Duodenal mucosa (tissue), 2 donors: ENCODE measurements around the gene ZBP1.
A peak's percentile ranks its signal among the peaks of the same experiment; 100 is the strongest.

Experiments used
- H3K27ac ChIP-seq: one replicate; pipeline ENCODE4 v1.7.0; 2013; ENCODE audit warnings: low read depth, low read length
- H3K27me3 ChIP-seq, 2 donors: one replicate each; pipeline ENCODE4 v1.7.0; 2013; ENCODE audit warnings: low read length in 2 of 2, control low read depth in 1 of 2; ENCODE audit not compliant: insufficient read depth in 2 of 2, control insufficient read depth in 1 of 2
- H3K36me3 ChIP-seq, 2 donors: one replicate each; pipeline ENCODE4 v1.7.0; 2013; ENCODE audit warnings: low read length in 2 of 2, control low read depth in 1 of 2; ENCODE audit not compliant: insufficient read depth in 2 of 2, control insufficient read depth in 1 of 2
- H3K4me1 ChIP-seq, 2 donors: one replicate each; pipeline ENCODE4 v1.7.0; 2013; ENCODE audit warnings: low read length in 2 of 2, control low read depth in 1 of 2; ENCODE audit not compliant: insufficient read depth in 2 of 2, control insufficient read depth in 1 of 2
- H3K4me3 ChIP-seq, 2 donors: one replicate each; pipeline ENCODE4 v1.7.0; 2013; ENCODE audit warnings: low read length in 2 of 2, low read depth in 1 of 2
- H3K9ac ChIP-seq, 2 donors: one replicate each; pipeline ENCODE4 v1.7.0; 2013; ENCODE audit warnings: low read length in 2 of 2, low read depth in 1 of 2
- H3K9me3 ChIP-seq, 2 donors: one replicate each; pipeline ENCODE4 v1.7.0; 2013; ENCODE audit warnings: low read length in 2 of 2, control low read depth in 1 of 2; ENCODE audit not compliant: control insufficient read depth in 1 of 2

Gene ZBP1

DNA sequence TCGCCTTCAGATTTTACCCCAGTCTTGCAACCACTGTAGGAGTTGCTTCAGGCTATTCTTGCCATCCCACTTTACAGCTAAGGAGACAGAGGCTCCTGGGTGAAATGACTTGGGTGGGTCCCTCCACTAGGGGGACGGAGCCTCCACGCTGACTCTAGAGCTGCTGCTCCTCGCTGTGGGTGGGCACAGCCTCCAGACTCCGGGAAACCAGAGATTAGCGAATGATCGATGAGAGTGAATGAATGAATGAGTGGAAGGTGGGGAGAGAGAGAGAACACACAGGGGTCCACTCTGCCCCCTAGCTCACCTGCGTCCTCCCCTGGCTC lies 10.4 kb downstream of the ZBP1 start:
- Histone ChIP-seq H3K36me3 (peaks cover 5 to 21% of the 10 kb centered on the region in 2 donors), H3K4me1 (peaks cover 4 to 5% of the 10 kb centered on the region in 2 donors), H3K9me3 (no peaks in the 10 kb centered on the region), H3K27me3 (no peaks in the 10 kb centered on the region), H3K4me3 (no peak overlapping the region), H3K9ac (no peak overlapping the region), H3K27ac (no peak overlapping the region)

DNA sequence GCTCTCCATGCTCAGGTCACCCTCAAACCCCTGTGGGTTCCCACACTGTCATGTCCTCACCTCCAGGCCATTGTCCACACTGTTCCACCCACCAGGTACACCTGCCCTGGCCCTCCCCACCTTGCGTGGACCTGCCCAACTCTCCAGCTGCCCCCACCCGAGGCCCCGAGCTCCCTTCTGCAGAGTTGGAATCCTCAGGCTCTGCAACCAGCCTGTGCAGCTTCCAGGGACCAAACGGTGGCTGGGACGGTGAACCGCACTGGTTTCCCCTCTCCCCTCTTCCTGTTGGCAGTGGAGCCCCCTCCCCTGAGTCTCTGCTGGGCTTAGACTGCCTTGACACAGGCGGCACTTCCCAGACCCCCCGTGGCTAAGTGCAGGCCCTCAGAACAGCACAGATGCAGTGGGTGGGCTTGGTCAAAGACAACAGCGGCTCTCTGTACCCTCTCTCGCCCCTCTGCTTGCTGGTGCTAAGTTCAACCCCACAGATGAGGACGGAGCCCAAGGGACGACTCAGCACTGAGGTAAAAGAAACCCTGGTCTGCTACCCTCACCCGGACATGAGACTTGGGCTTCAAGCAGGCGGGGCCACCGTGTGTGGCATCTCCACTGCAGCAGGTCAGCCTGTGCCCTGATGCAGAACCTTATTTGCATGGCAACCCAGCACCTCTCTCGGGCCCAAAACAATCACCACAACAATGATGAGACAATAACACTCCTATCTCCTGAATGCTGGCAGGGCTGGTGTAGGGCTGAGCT lies 11.0 kb downstream of the ZBP1 start:
- Histone ChIP-seq H3K9ac (no peak overlapping the region), H3K4me1 (peaks cover 10 to 11% of the 10 kb centered on the region in 2 donors), H3K27me3 (no peaks in the 10 kb centered on the region), H3K36me3 (peaks cover under 1 to 16% of the 10 kb centered on the region in 2 donors), H3K4me3 (no peak overlapping the region), H3K27ac (no peak overlapping the region), H3K9me3 (no peaks in the 10 kb centered on the region)

DNA sequence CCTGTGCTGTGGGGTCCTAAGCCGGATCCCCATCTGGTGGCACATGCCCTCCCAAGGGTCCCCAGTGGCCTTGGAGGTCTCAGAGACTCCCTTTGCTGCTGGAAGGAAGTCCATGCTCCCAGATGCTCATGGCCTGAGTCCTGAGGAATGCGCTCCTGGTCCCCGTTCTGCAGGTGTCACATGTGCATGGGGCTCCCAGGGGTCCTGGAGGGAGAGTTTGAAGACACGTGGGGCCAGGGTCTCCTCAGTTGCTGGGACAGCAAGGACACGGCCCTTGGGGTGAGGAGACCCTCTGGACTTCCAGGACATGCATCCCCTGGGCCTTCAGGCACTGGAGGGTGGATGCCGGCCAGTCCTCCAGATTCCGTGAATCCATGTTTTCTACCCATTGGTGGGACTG lies 11.7 kb downstream of the ZBP1 start:
- Histone ChIP-seq H3K9ac (no peak overlapping the region), H3K27me3 (no peaks in the 10 kb centered on the region), H3K9me3 (no peaks in the 10 kb centered on the region), H3K4me3 (no peak overlapping the region), H3K27ac (no peak overlapping the region), H3K4me1 (peaks cover 12 to 14% of the 10 kb centered on the region in 2 donors), H3K36me3 (peaks cover 0 to 15% of the 10 kb centered on the region in 2 donors)

DNA sequence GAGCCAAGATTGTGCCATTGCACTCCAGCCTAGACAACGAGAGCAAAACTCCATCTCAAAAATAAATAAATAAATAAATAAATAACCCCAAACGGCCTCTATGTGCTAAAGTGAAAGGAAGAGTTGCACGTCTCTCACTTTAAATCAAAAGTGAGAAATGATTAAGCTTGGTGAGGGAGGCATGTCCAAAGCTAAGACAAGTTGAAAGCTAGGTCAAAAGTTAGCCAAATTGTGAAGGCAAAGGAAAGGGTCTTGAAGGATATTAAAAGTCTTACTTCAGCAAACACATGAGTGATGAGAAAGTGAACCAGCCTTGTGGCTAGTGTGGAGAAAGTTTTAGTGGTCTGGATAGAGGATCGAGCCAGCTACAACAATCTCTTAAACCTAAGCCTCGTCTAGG lies 14.3 kb downstream of the ZBP1 start:
- no peaks in the 10 kb centered on the region for H3K9me3 ChIP-seq
- no peak overlapping the region for H3K9ac ChIP-seq
- H3K27me3 ChIP-seq: no peaks in the 10 kb centered on the region

DNA sequence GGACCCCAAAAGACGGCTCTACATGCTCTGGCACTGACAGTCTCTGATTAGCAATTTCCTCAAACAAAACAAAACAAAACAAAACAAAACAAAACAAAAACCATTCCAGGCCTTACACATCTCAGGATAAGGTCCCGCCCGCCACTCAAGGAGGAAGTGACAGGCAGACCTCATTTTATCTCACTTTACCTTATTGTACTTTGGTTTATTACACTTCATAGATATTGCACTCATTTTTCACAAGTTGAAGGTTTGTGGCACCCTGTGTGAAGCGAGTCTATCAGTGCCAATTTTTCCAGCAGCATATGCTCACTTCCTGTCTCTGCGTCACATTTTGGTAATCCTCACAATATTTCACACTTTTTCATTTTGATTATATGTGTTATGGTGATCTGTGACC lies 15.2 kb downstream of the ZBP1 start:
- H3K36me3 ChIP-seq: peaks cover 0 to 5% of the 10 kb centered on the region in 2 donors
- H3K4me1 ChIP-seq: peaks cover 17 to 19% of the 10 kb centered on the region in 2 donors
- H3K27ac ChIP-seq: peak overlapping the region; percentile 43
- H3K9me3 ChIP-seq: no peaks in the 10 kb centered on the region
- no peak overlapping the region for H3K9ac ChIP-seq
- H3K27me3 ChIP-seq: no peaks in the 10 kb centered on the region
- no peak overlapping the region for H3K4me3 ChIP-seq

More for the DNA sequence above, 14.3 kb downstream of the ZBP1 start:
- H3K27ac ChIP-seq: no peak overlapping the region
- peaks cover 11 to 19% of the 10 kb centered on the region in 2 donors for H3K4me1 ChIP-seq
- no peak overlapping the region for H3K4me3 ChIP-seq
- H3K36me3 ChIP-seq: peaks cover 0 to 9% of the 10 kb centered on the region in 2 donors

DNA sequence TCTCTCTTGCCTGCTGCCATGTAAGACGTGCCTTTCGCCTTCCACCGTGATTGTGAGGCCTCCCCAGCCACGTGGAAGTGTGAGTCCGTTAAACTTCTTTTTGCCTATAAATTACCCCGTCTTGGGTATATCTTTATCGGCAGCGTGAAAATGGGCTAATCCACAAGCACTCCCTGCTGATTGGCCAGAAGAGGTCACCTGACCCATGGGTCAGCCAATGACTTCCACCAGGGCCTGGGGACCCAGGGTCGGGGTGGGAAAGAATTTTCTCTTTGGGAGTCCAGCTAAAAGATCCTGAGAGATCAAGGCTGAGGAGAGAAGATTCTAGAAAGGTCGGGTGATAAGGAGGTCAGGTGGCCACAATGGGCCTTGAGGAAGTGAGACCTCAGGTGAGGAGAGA lies 17.1 kb downstream of the ZBP1 start:
- H3K27me3 ChIP-seq: no peaks in the 10 kb centered on the region
- H3K4me3 ChIP-seq: no peak overlapping the region
- no peaks in the 10 kb centered on the region for H3K9me3 ChIP-seq
- H3K4me1 ChIP-seq: peaks cover 17 to 19% of the 10 kb centered on the region in 2 donors
- H3K9ac ChIP-seq: no peak overlapping the region
- no peaks in the 10 kb centered on the region for H3K36me3 ChIP-seq
- no peak overlapping the region for H3K27ac ChIP-seq

DNA sequence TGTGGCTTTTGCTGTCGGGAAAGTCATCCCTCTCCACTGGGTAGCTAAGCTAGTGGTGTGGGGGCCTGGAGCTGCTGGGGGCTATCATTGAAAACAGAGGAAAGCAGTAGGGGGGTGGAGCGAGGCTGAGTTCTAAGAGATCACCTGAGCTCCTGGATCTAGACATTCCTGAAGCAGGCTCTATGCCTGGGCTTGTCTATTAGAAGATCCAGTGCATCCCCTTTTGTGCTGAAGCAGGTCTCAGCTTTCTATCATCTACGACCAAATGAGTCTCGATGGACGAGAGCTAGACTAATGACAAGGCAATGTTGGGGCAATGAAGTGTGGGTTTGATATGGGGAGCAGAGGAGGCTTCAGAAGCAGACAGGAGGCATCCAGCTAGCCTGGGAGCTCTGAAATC lies 18.5 kb downstream of the ZBP1 start:
- Histone ChIP-seq H3K9ac (no peak overlapping the region), H3K4me3 (no peak overlapping the region), H3K27me3 (no peaks in the 10 kb centered on the region), H3K4me1 (peaks cover 17 to 19% of the 10 kb centered on the region in 2 donors), H3K36me3 (no peaks in the 10 kb centered on the region), H3K27ac (no peak overlapping the region), H3K9me3 (no peaks in the 10 kb centered on the region)

DNA sequence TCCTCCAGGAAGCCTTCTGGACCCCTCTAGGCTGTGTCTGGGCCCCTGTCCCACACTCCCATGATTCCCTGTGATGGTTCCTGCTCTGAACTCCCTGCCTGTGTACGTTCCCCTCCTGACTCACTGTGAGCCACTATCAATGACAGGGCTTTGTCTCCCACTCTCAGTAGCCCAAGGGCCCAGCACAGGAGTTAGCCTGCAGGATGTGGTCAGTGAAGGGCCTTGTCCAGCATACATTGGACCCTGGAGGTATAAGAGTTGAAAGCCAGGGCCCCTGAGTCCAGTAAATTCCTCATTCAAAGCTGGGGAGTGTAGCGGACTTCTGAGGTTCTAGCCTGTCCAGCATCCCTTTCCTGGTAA lies 19.0 kb downstream of the ZBP1 start:
- Histone ChIP-seq H3K36me3 (no peaks in the 10 kb centered on the region), H3K4me3 (no peak overlapping the region), H3K27ac (no peak overlapping the region), H3K9me3 (no peaks in the 10 kb centered on the region), H3K4me1 (peaks cover 17 to 19% of the 10 kb centered on the region in 2 donors), H3K27me3 (no peaks in the 10 kb centered on the region), H3K9ac (no peak overlapping the region)

DNA sequence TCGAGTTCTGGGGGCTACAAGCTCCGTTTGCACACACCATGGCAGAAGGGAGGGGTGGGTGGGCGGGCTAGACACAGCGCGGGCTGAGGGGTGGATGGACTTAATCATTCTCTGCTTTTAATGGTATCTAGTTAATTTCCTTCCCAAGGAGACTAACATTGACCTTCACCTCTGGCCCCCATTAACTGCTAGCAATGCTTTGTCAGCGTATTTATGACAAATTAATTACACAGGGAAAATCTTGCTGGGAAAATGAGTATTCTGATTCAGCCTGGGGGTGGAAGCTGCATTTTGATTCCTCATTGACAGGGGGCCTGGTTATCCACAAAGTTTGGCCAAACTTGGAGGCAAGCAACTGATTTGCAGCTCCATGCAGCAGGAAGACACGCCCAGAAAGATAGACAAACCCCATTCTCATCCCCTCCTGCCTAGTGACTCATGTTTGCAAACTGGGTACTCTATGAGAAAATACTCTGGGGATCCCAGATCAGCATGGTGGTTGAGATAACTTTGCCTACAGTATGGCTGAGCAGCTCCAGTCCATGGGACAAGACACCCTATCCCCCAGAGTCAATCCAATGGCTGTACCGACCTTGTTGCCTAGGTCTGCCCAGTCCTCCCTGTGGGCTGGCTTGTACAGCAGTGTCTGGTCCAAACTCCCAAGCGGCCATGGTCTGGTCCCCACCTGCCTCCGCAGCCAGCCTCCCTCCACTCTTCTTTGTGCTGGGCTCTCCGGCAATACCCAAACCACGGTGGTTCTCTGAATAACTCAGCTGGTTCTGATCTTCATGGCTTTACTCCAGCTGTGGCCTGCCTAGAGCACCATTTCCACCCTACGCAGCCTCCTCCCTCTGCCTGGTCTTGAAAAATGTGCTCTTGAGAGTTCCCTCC lies 19.7 kb downstream of the ZBP1 start:
- H3K9me3 ChIP-seq: no peaks in the 10 kb centered on the region
- H3K4me1 ChIP-seq: peaks cover 17 to 18% of the 10 kb centered on the region in 2 donors
- H3K36me3 ChIP-seq: no peaks in the 10 kb centered on the region
- H3K4me3 ChIP-seq: no peak overlapping the region
- H3K27ac ChIP-seq: no peak overlapping the region
- H3K9ac ChIP-seq: no peak overlapping the region
- H3K27me3 ChIP-seq: no peaks in the 10 kb centered on the region

DNA sequence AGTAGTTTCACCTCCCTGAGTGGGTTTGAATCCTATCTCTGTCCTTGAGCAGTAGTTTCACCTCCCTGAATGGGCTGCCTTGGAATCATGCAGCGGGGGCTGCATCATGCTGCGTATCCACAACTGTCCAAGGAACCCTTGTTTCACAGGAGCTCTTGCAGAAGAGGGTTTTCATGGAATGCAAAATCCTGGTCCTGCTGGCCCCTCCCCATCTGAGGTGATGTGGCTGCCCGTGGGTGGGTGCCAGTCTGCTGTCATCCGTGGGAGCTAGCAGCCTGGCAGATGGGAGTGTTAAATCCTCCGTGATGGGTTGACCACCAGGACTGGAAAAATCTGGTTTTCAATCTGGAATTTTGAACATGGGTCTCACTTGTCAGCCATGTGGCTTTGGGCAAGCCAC lies 21.7 kb downstream of the ZBP1 start:
- Histone ChIP-seq H3K27me3 (no peaks in the 10 kb centered on the region), H3K27ac (no peak overlapping the region), H3K9me3 (no peaks in the 10 kb centered on the region), H3K36me3 (no peaks in the 10 kb centered on the region), H3K4me1 (peaks cover 17 to 21% of the 10 kb centered on the region in 2 donors), H3K9ac (no peak overlapping the region), H3K4me3 (no peak overlapping the region)
